Skeletal muscle satellite cell (primary cell): ENCODE results near the gene CXCL6.
A peak's percentile ranks its signal among the peaks of the same experiment; 100 is the strongest.

Experiments
- H3K27me3 ChIP-seq: 2 replicates; pipeline ENCODE4 v1.7.0; 2013; ENCODE audit warnings: low read length; ENCODE audit not compliant: control insufficient read depth, insufficient read depth
- H3K36me3 ChIP-seq: 2 replicates; pipeline ENCODE4 v1.7.0; 2013; ENCODE audit warnings: mild to moderate bottlenecking, control low read depth, low read length; ENCODE audit not compliant: insufficient read depth
- H3K4me1 ChIP-seq: 2 replicates; pipeline ENCODE4 v1.7.0; 2013; ENCODE audit warnings: low read length; ENCODE audit not compliant: control insufficient read depth, insufficient read depth
- H3K4me2 ChIP-seq: 2 replicates; pipeline ENCODE4 v1.7.0; 2013; ENCODE audit warnings: mild to moderate bottlenecking, low read length
- H3K4me3 ChIP-seq: 2 replicates; pipeline ENCODE4 v1.7.0; 2013; ENCODE audit warnings: low read length
- H3K9ac ChIP-seq: 2 replicates; pipeline ENCODE4 v1.7.0; 2013; ENCODE audit warnings: mild to moderate bottlenecking, low read depth, low read length, moderate library complexity
- H3K9me3 ChIP-seq: replicated peaks from 2 replicates; pipeline ENCODE4 v1.7.0; 2013; ENCODE audit warnings: mild to moderate bottlenecking, control low read depth, low read length

The CXCL6 gene

GRCh38 chr4:73869130-73870055 is 32.9 kb downstream of the CXCL6 start, which contains the start of gene CXCL1:
Gene CXCL1, plus strand, starts transcription at chr4:73869393. Its CDS starts 78 bp downstream, at chr4:73869471.
- Histone ChIP-seq H3K9ac (peak within 1 kb of the TSS; percentile 81), H3K4me3 (peak within 1 kb of the TSS; percentile 75), H3K27me3 (no peaks in the 10 kb centered on the region), H3K4me1 (peaks cover 36% of the 10 kb centered on the region), H3K4me2 (peak within 1 kb of the TSS; percentile 94), H3K9me3 (no peaks in the 10 kb centered on the region), H3K36me3 (no peaks in the 10 kb centered on the region)

GRCh38 chr4:73870260-73870659 is 33.8 kb downstream of the CXCL6 start:
- H3K9ac ChIP-seq = peak overlapping the region; percentile 81
- no peaks in the 10 kb centered on the region for H3K36me3 ChIP-seq
- H3K27me3 ChIP-seq = no peaks in the 10 kb centered on the region
- H3K4me3 ChIP-seq = peak overlapping the region; percentile 75
- H3K9me3 ChIP-seq = no peaks in the 10 kb centered on the region
- H3K4me2 ChIP-seq = peak overlapping the region; percentile 94
- peaks cover 33% of the 10 kb centered on the region for H3K4me1 ChIP-seq

- no peaks in the 10 kb centered on the region for H3K27me3 ChIP-seq
- no peaks in the 10 kb centered on the region for H3K9me3 ChIP-seq
- peak overlapping the region; percentile 81 for H3K9ac ChIP-seq
- H3K4me1 ChIP-seq = peaks cover 32% of the 10 kb centered on the region
- no peaks in the 10 kb centered on the region for H3K36me3 ChIP-seq
- H3K4me2 ChIP-seq = peak overlapping the region; percentile 94
- peak overlapping the region; percentile 75 for H3K4me3 ChIP-seq
These were observed 34.3 kb downstream of the CXCL6 start for GRCh38 chr4:73870768-73871167.

GRCh38 chr4:73871511-73872310 is 35.2 kb downstream of the CXCL6 start:
- no peaks in the 10 kb centered on the region for H3K9me3 ChIP-seq
- H3K36me3 ChIP-seq = no peaks in the 10 kb centered on the region

GRCh38 chr4:73872316-73873108 is 36.0 kb downstream of the CXCL6 start:
- Histone ChIP-seq H3K4me2 (peak overlapping the region; percentile 94), H3K4me1 (peaks cover 34% of the 10 kb centered on the region), H3K27me3 (no peaks in the 10 kb centered on the region), H3K9me3 (no peaks in the 10 kb centered on the region), H3K4me3 (no peak overlapping the region), H3K9ac (no peak overlapping the region), H3K36me3 (no peaks in the 10 kb centered on the region)

More at GRCh38 chr4:73871511-73872310, 35.2 kb downstream of the CXCL6 start:
- Histone ChIP-seq H3K27me3 (no peaks in the 10 kb centered on the region), H3K4me2 (peak overlapping the region; percentile 94), H3K4me3 (no peak overlapping the region), H3K9ac (no peak overlapping the region), H3K4me1 (peaks cover 34% of the 10 kb centered on the region)

- no peak overlapping the region for H3K4me3 ChIP-seq
- no peak overlapping the region for H3K4me2 ChIP-seq
- H3K9ac ChIP-seq = no peak overlapping the region
- peaks cover 24% of the 10 kb centered on the region for H3K4me1 ChIP-seq
- H3K36me3 ChIP-seq = no peaks in the 10 kb centered on the region
- H3K27me3 ChIP-seq = no peaks in the 10 kb centered on the region
- no peaks in the 10 kb centered on the region for H3K9me3 ChIP-seq
These were observed 37.9 kb downstream of the CXCL6 start for GRCh38 chr4:73874386-73874785.

- no peak overlapping the region for H3K9ac ChIP-seq
- H3K4me3 ChIP-seq = no peak overlapping the region
- no peaks in the 10 kb centered on the region for H3K27me3 ChIP-seq
- no peak overlapping the region for H3K4me2 ChIP-seq
- H3K36me3 ChIP-seq = no peaks in the 10 kb centered on the region
- H3K9me3 ChIP-seq = no peaks in the 10 kb centered on the region
- H3K4me1 ChIP-seq = peaks cover 14% of the 10 kb centered on the region
These were observed 38.9 kb downstream of the CXCL6 start for GRCh38 chr4:73875401-73875800.

GRCh38 chr4:73883306-73883705 is 46.8 kb downstream of the CXCL6 start:
- Histone ChIP-seq H3K9me3 (no peaks in the 10 kb centered on the region), H3K4me1 (peaks cover 32% of the 10 kb centered on the region), H3K9ac (no peak overlapping the region), H3K27me3 (no peaks in the 10 kb centered on the region), H3K4me2 (peak overlapping the region; percentile 26), H3K36me3 (no peaks in the 10 kb centered on the region), H3K4me3 (no peak overlapping the region)

- no peaks in the 10 kb centered on the region for H3K36me3 ChIP-seq
- no peak overlapping the region for H3K4me3 ChIP-seq
- no peaks in the 10 kb centered on the region for H3K27me3 ChIP-seq
- no peaks in the 10 kb centered on the region for H3K9me3 ChIP-seq
- H3K4me2 ChIP-seq = peak overlapping the region; percentile 4
- peaks cover 32% of the 10 kb centered on the region for H3K4me1 ChIP-seq
- H3K9ac ChIP-seq = no peak overlapping the region
These were observed 49.2 kb downstream of the CXCL6 start for GRCh38 chr4:73885574-73886267.
